OCI-LY7 (cell line): ENCODE results near the gene SLC25A1. TPM values are rescaled to one million over a fixed set of nuclear protein-coding genes. Genes with fewer than 3 reads are reported as not detected.

ENCODE experiments used
- BruUV-seq: library from RNA; stranded (reverse); fragments of 400-500 nt; replicated peaks from 2 replicates; lab custom pipeline; 2021; lab: Mats Ljungman, UMichigan
- CTCF ChIA-PET: fragments of 300-600 bp; sonication (Branson Sonifier 250); formaldehyde crosslinking; loops from one replicate; lab custom pipeline; 2022; ENCODE audit warnings: antibody characterized with exemption; ENCODE audit not compliant: unreplicated experiment; lab: Charles Lee
- POLR2A ChIA-PET: fragments of 300-600 bp; sonication (Branson Sonifier 250); formaldehyde crosslinking; loops from one replicate; lab custom pipeline; 2022; ENCODE audit warnings: antibody characterized with exemption; lab: Charles Lee
- DNase-seq: peaks from one replicate; pipeline ENCODE4 v3.0.0-alpha.2; 2015; ENCODE audit warnings: low spot score
- H2AFZ ChIP-seq: fragments of 200-600 bp; sonication (generic), shearing (Covaris generic); 2 replicates; pipeline ENCODE4 v1.6.1; 2014; ENCODE audit warnings: mild to moderate bottlenecking, antibody characterized with exemption, low read length, moderate library complexity
- H3K27ac ChIP-seq: fragments of 200-600 bp; sonication (generic); 2 replicates; pipeline ENCODE4 v1.5.1; 2014; ENCODE audit warnings: mixed run types, low read depth, mild to moderate bottlenecking, moderate library complexity, low read length, inconsistent platforms; ENCODE audit not compliant: poor library complexity, severe bottlenecking
- H3K36me3 ChIP-seq: fragments of 200-600 bp; sonication (generic); 2 replicates; pipeline ENCODE4 v1.6.1; 2014; ENCODE audit warnings: mild to moderate bottlenecking, antibody characterized with exemption, low read length, moderate library complexity, mixed read lengths; ENCODE audit not compliant: insufficient read depth
- H3K4me1 ChIP-seq: fragments of 200-600 bp; sonication (generic); 2 replicates; pipeline ENCODE4 v1.5.1; 2014; ENCODE audit warnings: mild to moderate bottlenecking, low read length; ENCODE audit not compliant: insufficient read depth, poor library complexity, severe bottlenecking
- H3K4me2 ChIP-seq: fragments of 200-600 bp; sonication (generic); 2 replicates; pipeline ENCODE4 v1.6.1; 2014; ENCODE audit warnings: mild to moderate bottlenecking, low read length
- H3K4me3 ChIP-seq: fragments of 200-600 bp; sonication (generic); 2 replicates; pipeline ENCODE4 v1.5.1; 2014; ENCODE audit warnings: mild to moderate bottlenecking, low read depth, low read length; ENCODE audit not compliant: poor library complexity, severe bottlenecking
- H3K79me2 ChIP-seq: fragments of 200-600 bp; sonication (generic); 2 replicates; pipeline ENCODE4 v1.6.1; 2016; ENCODE audit warnings: low read depth, mild to moderate bottlenecking, low read length, moderate library complexity, mixed read lengths; ENCODE audit not compliant: insufficient read depth
- H3K9me2 ChIP-seq: fragments of 200-600 bp; sonication (generic); 2 replicates; pipeline ENCODE4 v1.6.1; 2016; ENCODE audit warnings: mild to moderate bottlenecking, low read length, mixed read lengths; ENCODE audit not compliant: insufficient read depth
- H3K9me3 ChIP-seq: fragments of 200-600 bp; sonication (generic); 2 replicates; pipeline ENCODE4 v1.6.1; 2014; ENCODE audit warnings: mild to moderate bottlenecking, mixed run types, low read length, mixed read lengths
- H4K20me1 ChIP-seq: fragments of 200-600 bp; sonication (generic); 2 replicates; pipeline ENCODE4 v1.6.1; 2014; ENCODE audit warnings: mild to moderate bottlenecking, antibody characterized with exemption, low read length, moderate library complexity, mixed read lengths; ENCODE audit not compliant: insufficient read depth
- EZH2phosphoT487 ChIP-seq: fragments of 200-600 bp; sonication (generic); IDR thresholded peaks from 2 replicates; pipeline ENCODE4 v1.6.1; 2018; ENCODE audit warnings: low read depth, borderline replicate concordance, mild to moderate bottlenecking, mixed run types, antibody characterized with exemption, low read length, moderate library complexity, mixed read lengths
- intact Hi-C: fragments of 100-400 bp; cut with micrococcal nuclease; formaldehyde crosslinking; loops from one replicate; pipeline ENCODE4 v1.10.0; 2022; ENCODE audit not compliant: unreplicated experiment
- total RNA-seq, 2 experiments: library from RNA; depleted of rRNA in 1 of 2; stranded (reverse); fragments of >200 nt in 1 of 2; shearing (Covaris generic) in 1 of 2; gene quantifications; 2 replicates each; pipeline ENCODE4 v1.2.3, GENCODE V29; 2014 to 2022
- TF ChIP-seq, protein P1 (sequence below): fragments of 200-600 bp; sonication (generic); conservative IDR thresholded peaks from 2 replicates; pipeline ENCODE4 v1.5.1; 2014; ENCODE audit warnings: mild to moderate bottlenecking, antibody characterized with exemption, low read length, moderate library complexity, mixed read lengths

SLC25A1 gene
- total RNA-seq, 2 experiments from 2014 or later = 59.5 to 117 TPM

DNA sequence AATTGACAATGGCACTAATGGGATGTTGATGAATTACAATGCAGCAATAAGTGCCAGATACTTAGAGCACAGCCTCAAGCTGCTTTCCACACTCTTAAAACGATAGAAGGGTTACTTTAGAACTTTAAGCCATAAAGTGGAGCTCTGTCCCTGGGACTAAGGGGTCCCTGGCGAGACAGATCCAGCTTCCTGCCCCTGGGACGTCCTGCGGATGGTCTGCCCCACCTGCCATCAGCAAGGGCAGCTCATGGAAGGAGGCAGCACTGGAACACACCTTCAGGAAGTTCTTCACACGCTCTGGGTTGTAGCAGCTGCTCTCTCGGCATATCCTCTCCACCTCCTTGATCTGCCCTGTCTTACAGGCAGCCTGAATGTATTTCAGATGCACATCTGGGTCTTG lies 45.1 kb upstream of the SLC25A1 start:
- Histone ChIP-seq H3K27ac (no peak overlapping the region), H3K9me2 (no peaks in the 10 kb centered on the region), H3K79me2 (no peaks in the 10 kb centered on the region), H3K9me3 (no peaks in the 10 kb centered on the region), H3K4me3 (no peak overlapping the region), H4K20me1 (no peaks in the 10 kb centered on the region), H3K4me1 (peaks cover under 1% of the 10 kb centered on the region), H3K36me3 (no peaks in the 10 kb centered on the region), H2AFZ (no peak overlapping the region), H3K4me2 (no peak overlapping the region)
- TF ChIP-seq EZH2phosphoT487 = no peak
- TF ChIP-seq, protein P1, sequence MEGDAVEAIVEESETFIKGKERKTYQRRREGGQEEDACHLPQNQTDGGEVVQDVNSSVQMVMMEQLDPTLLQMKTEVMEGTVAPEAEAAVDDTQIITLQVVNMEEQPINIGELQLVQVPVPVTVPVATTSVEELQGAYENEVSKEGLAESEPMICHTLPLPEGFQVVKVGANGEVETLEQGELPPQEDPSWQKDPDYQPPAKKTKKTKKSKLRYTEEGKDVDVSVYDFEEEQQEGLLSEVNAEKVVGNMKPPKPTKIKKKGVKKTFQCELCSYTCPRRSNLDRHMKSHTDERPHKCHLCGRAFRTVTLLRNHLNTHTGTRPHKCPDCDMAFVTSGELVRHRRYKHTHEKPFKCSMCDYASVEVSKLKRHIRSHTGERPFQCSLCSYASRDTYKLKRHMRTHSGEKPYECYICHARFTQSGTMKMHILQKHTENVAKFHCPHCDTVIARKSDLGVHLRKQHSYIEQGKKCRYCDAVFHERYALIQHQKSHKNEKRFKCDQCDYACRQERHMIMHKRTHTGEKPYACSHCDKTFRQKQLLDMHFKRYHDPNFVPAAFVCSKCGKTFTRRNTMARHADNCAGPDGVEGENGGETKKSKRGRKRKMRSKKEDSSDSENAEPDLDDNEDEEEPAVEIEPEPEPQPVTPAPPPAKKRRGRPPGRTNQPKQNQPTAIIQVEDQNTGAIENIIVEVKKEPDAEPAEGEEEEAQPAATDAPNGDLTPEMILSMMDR = no peak
- no peak for DNase-seq
- BruUV-seq = no TSS peak
- POLR2A ChIA-PET = interaction anchor here (0.9 kb wide), 1 partner anchor 429 kb away, joined by 6 read pairs; no protein-coding TSS in a partner anchor
- intact Hi-C loops = no loop called here
- CTCF ChIA-PET = no interaction called here

DNA sequence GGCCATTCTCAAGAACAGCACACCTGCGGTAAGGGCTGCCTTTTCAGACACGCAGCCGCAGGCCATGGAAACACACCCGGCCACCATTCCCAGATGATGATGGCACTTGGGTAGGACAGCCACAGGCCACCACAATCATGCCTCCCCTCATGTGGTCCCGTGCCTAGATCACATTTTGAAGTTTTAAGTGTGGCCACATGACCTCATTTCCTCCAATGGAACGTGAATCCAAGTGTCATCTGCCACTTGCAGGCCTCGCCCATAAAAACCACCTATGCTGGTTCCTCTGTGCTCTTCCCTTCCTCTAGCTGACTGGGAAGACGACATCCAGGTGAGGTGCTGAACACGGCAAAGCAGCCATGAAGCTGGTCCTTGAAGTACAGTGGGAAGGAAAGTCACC lies 44.6 kb upstream of the SLC25A1 start:
- Histone ChIP-seq H3K4me1 (peaks cover 6% of the 10 kb centered on the region), H3K4me2 (no peak overlapping the region), H3K9me2 (no peaks in the 10 kb centered on the region), H3K27ac (no peak overlapping the region), H2AFZ (no peak overlapping the region), H3K4me3 (no peak overlapping the region), H3K9me3 (no peaks in the 10 kb centered on the region), H3K36me3 (no peaks in the 10 kb centered on the region), H4K20me1 (no peaks in the 10 kb centered on the region), H3K79me2 (no peaks in the 10 kb centered on the region)
- no peak for TF ChIP-seq EZH2phosphoT487
- TF ChIP-seq, protein P1 = no peak
- POLR2A ChIA-PET = interaction anchor here (0.6 to 0.9 kb wide), 2 partner anchors 374 to 430 kb away, joined by 3 to 6 read pairs; no protein-coding TSS in a partner anchor
- CTCF ChIA-PET = no interaction called here
- BruUV-seq = no TSS peak
- no peak for DNase-seq
- intact Hi-C loops = no loop called here

DNA sequence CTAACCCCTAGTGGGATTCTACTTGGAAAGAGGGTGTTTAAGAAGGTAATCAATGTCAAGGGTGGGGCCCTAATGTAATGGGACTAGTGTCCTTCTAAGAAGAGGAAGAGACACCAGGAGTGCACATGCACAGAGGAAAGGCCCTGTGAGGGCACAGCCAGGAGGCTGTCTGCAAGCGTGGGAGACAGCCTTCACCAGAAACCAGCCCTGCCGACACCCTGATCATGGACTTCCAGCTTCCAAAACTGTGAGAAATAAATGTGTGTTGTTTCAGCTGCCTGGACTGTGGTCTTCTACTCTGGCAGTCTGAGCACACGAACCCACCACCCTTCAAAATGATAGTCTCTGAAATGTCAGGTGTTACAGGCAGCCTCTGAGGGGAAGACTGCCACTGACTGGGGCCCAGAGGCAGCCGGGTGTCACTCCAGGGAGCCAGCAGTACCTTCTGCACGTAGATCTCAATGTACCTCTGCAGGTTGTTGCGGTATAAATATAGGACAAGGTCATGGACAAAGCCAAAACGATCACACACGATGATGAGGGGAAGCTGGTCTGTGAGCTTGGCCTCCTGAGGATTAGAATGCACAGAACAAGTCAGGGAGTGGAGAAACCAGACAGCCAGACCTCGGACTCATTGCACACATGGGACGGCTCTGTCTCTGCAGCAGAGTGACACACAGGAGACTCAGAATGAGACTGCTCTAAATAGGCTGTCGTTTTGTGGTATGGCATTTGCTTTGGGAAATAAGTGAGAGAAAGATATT lies 43.9 kb upstream of the SLC25A1 start:
- H3K27ac ChIP-seq = no peak overlapping the region
- no peaks in the 10 kb centered on the region for H3K36me3 ChIP-seq
- H3K4me2 ChIP-seq = no peak overlapping the region
- TF ChIP-seq EZH2phosphoT487 = no peak
- TF ChIP-seq, protein P1 = no peak
- H3K9me2 ChIP-seq = no peaks in the 10 kb centered on the region
- peaks cover 12% of the 10 kb centered on the region for H3K4me1 ChIP-seq
- no TSS peak for BruUV-seq
- H3K79me2 ChIP-seq = no peaks in the 10 kb centered on the region
- H3K4me3 ChIP-seq = no peak overlapping the region
- no peak overlapping the region for H2AFZ ChIP-seq
- CTCF ChIA-PET = no interaction called here
- intact Hi-C loops = no loop called here
- H4K20me1 ChIP-seq = no peaks in the 10 kb centered on the region
- no peaks in the 10 kb centered on the region for H3K9me3 ChIP-seq
- POLR2A ChIA-PET = interaction anchor here (0.6 kb wide), 1 partner anchor 375 kb away, joined by 3 read pairs; no protein-coding TSS in a partner anchor
- DNase-seq = no peak
